Amniotic stem cell (primary cell): ENCODE measurements around the gene RPS6KA4.

Source experiments
- DNase-seq: peaks from one replicate; lab custom pipeline; 2025; lab: John Stamatoyannopoulos, UW

Gene RPS6KA4

GRCh38 chr11:64419818-64420485 is 61.0 kb downstream of the RPS6KA4 start:
- DNase-seq: no peak
